Skeletal muscle tissue (tissue), 4 donors: Measurements from ENCODE around the gene DCUN1D4. TPM values are rescaled to one million over a fixed set of nuclear protein-coding genes. Genes with fewer than 3 reads are reported as not detected.

Source experiments
- H3K27ac ChIP-seq: one replicate; pipeline ENCODE4 v1.7.0; 2013; ENCODE audit warnings: mild to moderate bottlenecking, low read depth, low read length, inconsistent platforms
- H3K27me3 ChIP-seq, 3 donors: one replicate each; pipeline ENCODE4 v1.7.0; 2013; ENCODE audit warnings: low read length in 3 of 3; ENCODE audit not compliant: control insufficient read depth in 3 of 3, insufficient read depth in 3 of 3
- H3K36me3 ChIP-seq, 3 donors: one replicate each; pipeline ENCODE4 v1.7.0; 2013; ENCODE audit warnings: low read length in 3 of 3; ENCODE audit not compliant: control insufficient read depth in 3 of 3, insufficient read depth in 3 of 3
- H3K4me1 ChIP-seq, 3 donors: one replicate each; pipeline ENCODE4 v1.7.0; 2013; ENCODE audit warnings: low read length in 3 of 3, mild to moderate bottlenecking in 3 of 3; ENCODE audit not compliant: control insufficient read depth in 3 of 3, insufficient read depth in 3 of 3
- H3K4me3 ChIP-seq, 3 donors: one replicate each; pipeline ENCODE4 v1.7.0; 2013; ENCODE audit warnings: low read length in 3 of 3
- H3K9ac ChIP-seq, 3 donors: one replicate each; pipeline ENCODE4 v1.7.0; 2013; ENCODE audit warnings: low read length in 3 of 3, mild to moderate bottlenecking in 3 of 3, moderate library complexity in 2 of 3, low read depth in 1 of 3
- H3K9me3 ChIP-seq, 3 donors: one replicate each; pipeline ENCODE4 v1.7.0; 2013; ENCODE audit warnings: low read length in 3 of 3; ENCODE audit not compliant: control insufficient read depth in 3 of 3
- total RNA-seq: library from RNA; depleted of rRNA; stranded (reverse); fragments of >200 nt; gene quantifications from one replicate; pipeline ENCODE4 v1.2.3, GENCODE V29; 2014
- donor health status: Osteomylitis.

DCUN1D4 gene
- total RNA-seq, 1 donor from 2014 or later: 28.2 TPM

DNA sequence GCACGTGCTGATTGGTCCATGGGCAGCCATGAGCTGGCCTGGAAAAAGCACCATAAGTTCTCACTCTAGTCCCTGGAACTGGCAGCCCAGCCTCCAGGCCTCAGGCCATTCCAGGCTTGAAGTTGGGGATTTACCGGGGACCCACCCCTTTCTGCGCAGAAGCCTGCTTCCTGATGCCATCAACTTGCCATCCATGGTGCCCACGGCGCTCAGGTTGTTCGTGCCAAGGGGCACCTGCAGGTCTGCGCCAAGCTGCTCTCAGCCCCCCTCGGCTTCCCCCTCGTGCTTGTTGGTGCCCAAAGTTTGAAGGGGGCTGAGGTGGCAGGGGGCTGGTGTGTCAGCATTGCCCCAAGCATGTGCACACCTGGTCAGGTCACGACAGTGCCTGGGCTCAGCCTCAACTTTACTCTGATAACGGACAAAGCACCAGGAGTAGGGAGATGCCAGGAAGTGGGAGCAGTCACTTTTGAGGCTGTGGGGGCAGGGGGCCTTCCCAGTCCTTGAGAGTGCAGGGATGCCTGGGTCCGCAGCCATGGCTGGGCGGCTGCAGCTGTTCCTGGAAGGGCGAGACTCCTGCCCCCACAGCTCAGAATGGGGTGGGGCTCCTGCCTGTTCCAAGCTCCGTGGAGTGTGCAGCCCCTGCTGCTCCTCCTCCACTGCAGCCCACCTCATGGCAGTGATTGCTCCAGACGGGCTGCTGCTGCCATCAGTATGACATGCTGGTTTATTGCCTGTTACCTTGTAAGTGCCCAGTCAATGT lies 24.9 kb downstream of the DCUN1D4 start:
- no peak overlapping the region for H3K9ac ChIP-seq
- no peak overlapping the region for H3K27ac ChIP-seq
- peaks cover 23 to 41% (median 25%) of the 10 kb centered on the region in 3 donors for H3K4me1 ChIP-seq
- no peak overlapping the region for H3K4me3 ChIP-seq
- H3K9me3 ChIP-seq: no peaks in the 10 kb centered on the region
- peaks cover 22 to 44% (median 33%) of the 10 kb centered on the region in 3 donors for H3K36me3 ChIP-seq
- H3K27me3 ChIP-seq: no peaks in the 10 kb centered on the region

GRCh38 chr4:51868449-51868847 lies 25.5 kb downstream of the DCUN1D4 start:
- Histone ChIP-seq H3K4me3 (no peak overlapping the region), H3K36me3 (peaks cover 22 to 47% (median 33%) of the 10 kb centered on the region in 3 donors), H3K4me1 (peaks cover 26 to 47% (median 29%) of the 10 kb centered on the region in 3 donors), H3K27ac (no peak overlapping the region), H3K27me3 (no peaks in the 10 kb centered on the region), H3K9ac (no peak overlapping the region), H3K9me3 (no peaks in the 10 kb centered on the region)

DNA sequence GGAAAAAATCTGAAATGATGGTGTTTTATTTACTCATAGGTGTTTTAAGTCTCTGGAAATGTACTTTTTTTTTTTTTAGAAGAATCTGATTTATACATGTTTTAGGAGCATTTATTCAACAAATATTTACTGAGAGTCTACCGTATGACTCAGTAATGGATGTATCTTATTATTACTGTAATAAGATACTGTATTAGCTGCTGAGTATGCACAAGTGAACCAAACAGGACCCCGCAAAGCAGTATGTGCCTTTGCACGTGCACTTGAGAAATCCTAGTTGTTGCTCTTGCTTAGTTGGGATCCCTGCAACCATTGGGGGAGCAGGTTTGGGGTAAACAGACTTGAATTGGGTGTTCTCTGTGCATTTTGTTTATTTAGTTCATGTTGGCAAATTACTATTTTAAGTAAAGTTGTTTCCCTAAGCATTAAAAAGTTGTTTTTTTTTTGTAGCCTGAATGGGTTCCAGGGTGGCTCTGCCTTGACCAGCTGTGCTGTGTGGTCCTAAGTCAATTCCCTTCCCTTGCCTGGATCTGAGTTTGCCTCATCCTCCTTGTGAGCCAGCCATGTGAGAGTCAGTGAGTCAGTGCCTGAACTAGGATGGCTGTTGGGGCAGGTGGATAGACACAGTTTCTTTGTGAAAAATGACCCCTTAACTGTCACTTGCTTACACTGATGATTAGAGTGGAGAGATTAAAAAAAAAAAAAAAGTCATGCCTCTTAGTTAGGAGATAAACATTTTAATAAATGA lies 27.7 kb downstream of the DCUN1D4 start:
- Histone ChIP-seq H3K4me3 (no peak overlapping the region), H3K36me3 (peaks cover 25 to 44% (median 29%) of the 10 kb centered on the region in 3 donors), H3K9ac (no peak overlapping the region), H3K27me3 (no peaks in the 10 kb centered on the region), H3K4me1 (peaks cover 26 to 47% (median 29%) of the 10 kb centered on the region in 3 donors), H3K9me3 (no peaks in the 10 kb centered on the region), H3K27ac (no peak overlapping the region)

DNA sequence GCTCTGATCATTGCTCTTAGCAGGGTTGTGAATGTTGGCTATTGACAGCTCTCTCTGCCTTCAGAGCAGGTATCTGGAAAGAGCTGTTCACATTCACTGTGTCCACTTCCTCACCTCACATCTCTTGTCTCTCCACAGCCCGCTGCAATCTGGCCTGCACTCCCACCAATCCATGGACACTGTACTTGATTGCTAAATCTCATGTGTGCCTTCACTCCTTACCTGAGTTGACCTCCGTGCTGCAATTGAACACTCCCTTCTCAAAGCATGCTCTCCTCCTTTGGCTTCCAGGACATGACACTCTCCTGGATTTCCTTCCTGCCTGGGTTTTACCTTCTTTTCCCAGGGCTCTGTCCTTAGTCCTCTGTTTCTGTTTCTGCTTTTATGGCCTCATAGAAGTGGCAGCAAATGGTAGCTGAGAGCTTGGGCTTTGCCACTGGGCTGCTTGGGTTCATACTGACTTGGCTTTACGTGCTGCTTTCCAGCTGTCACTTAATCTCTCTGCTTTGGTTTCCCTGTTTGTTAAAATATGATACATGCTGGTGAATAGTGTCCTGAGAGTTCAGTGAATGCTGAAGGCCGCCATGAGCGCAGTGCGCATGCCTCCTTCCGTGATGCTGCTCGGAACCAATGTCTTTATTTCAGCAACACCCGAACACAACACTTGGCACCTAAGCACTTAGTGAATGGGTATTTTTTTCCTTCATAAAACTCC lies 29.5 kb downstream of the DCUN1D4 start:
- H3K9ac ChIP-seq: peak overlapping the region in 2 of 3 donors; percentile 45 to 46
- H3K27ac ChIP-seq: peak overlapping the region; percentile 51
- H3K36me3 ChIP-seq: peaks cover 14 to 34% (median 21%) of the 10 kb centered on the region in 3 donors
- peak overlapping the region in 2 of 3 donors; percentile 10 to 23 for H3K4me3 ChIP-seq
- no peaks in the 10 kb centered on the region for H3K27me3 ChIP-seq
- no peaks in the 10 kb centered on the region for H3K9me3 ChIP-seq
- H3K4me1 ChIP-seq: peaks cover 22 to 38% (median 26%) of the 10 kb centered on the region in 3 donors

GRCh38 chr4:51874551-51874950 lies 31.6 kb downstream of the DCUN1D4 start:
- Histone ChIP-seq H3K4me3 (no peak overlapping the region), H3K27ac (no peak overlapping the region), H3K9ac (no peak overlapping the region), H3K4me1 (peaks cover 17 to 29% (median 21%) of the 10 kb centered on the region in 3 donors), H3K36me3 (peaks cover 7 to 41% (median 21%) of the 10 kb centered on the region in 3 donors), H3K9me3 (no peaks in the 10 kb centered on the region), H3K27me3 (no peaks in the 10 kb centered on the region)

DNA sequence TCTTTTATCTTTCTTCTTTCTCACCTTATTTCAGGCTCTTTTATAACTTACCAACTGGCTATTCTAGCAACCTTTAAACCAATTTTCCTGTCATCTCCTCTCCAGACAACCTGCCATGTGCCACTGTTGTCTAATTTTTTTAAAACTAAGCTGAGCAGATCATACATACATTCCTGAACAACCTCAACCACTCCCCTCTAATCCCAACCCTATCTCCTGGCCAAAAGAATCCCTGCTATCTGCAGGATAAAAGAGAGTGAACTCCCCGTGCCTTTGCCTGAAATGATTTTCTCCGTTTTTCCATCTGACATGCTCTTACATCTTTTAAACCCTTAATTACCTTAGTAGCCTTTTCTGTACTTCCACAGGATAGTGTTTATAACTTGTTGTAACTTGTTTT lies 35.5 kb downstream of the DCUN1D4 start:
- Histone ChIP-seq H3K9ac (no peak overlapping the region), H3K9me3 (no peaks in the 10 kb centered on the region), H3K4me1 (peaks cover 0 to under 1% (median 0%) of the 10 kb centered on the region in 3 donors), H3K27me3 (no peaks in the 10 kb centered on the region), H3K36me3 (peaks cover 12 to 39% (median 34%) of the 10 kb centered on the region in 3 donors), H3K4me3 (no peak overlapping the region), H3K27ac (no peak overlapping the region)

GRCh38 chr4:51880016-51880915 lies 37.3 kb downstream of the DCUN1D4 start:
- H3K9ac ChIP-seq: no peak overlapping the region
- H3K36me3 ChIP-seq: peaks cover 9 to 34% (median 32%) of the 10 kb centered on the region in 3 donors
- no peaks in the 10 kb centered on the region for H3K9me3 ChIP-seq
- no peak overlapping the region for H3K4me3 ChIP-seq
- no peak overlapping the region for H3K27ac ChIP-seq
- no peaks in the 10 kb centered on the region for H3K27me3 ChIP-seq
- H3K4me1 ChIP-seq: no peaks in the 10 kb centered on the region

- no peak overlapping the region for H3K4me3 ChIP-seq
- peaks cover 17 to 44% (median 30%) of the 10 kb centered on the region in 3 donors for H3K36me3 ChIP-seq
- no peak overlapping the region for H3K9ac ChIP-seq
- H3K4me1 ChIP-seq: no peaks in the 10 kb centered on the region
- H3K27me3 ChIP-seq: no peaks in the 10 kb centered on the region
- no peaks in the 10 kb centered on the region for H3K9me3 ChIP-seq
- H3K27ac ChIP-seq: no peak overlapping the region
Observed at GRCh38 chr4:51884055-51884454, 41.1 kb downstream of the DCUN1D4 start.

DNA sequence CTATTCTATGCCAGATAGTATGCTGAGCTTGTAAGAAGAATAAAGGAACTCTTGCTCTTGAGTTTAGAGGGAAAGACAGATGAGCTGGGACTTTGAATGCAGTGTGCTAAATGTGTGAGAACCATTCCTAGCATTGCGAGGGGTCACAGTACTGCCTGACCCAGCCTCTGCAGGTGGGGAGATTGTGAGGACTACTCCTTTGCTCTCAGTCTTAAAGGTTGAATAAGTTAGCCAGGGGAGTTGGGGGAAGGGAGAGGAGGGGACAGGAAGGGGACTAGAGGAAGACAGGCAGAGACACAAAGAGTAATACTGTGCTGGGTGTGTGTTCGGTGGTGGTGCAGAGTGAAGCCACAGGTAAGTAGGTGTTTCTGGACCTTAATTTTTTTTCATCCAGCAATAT lies 41.7 kb downstream of the DCUN1D4 start:
- no peak overlapping the region for H3K27ac ChIP-seq
- H3K9me3 ChIP-seq: no peaks in the 10 kb centered on the region
- no peak overlapping the region for H3K4me3 ChIP-seq
- H3K36me3 ChIP-seq: peaks cover 17 to 41% (median 27%) of the 10 kb centered on the region in 3 donors
- H3K4me1 ChIP-seq: no peaks in the 10 kb centered on the region
- no peaks in the 10 kb centered on the region for H3K27me3 ChIP-seq
- no peak overlapping the region for H3K9ac ChIP-seq
